ENCODE measurements around the gene HNMT. TPM values are rescaled to one million over a fixed set of nuclear protein-coding genes. Genes with fewer than 3 reads are reported as not detected.

The HNMT gene
- total RNA-seq, 2 experiments from 2014 or later: not detected

DNA sequence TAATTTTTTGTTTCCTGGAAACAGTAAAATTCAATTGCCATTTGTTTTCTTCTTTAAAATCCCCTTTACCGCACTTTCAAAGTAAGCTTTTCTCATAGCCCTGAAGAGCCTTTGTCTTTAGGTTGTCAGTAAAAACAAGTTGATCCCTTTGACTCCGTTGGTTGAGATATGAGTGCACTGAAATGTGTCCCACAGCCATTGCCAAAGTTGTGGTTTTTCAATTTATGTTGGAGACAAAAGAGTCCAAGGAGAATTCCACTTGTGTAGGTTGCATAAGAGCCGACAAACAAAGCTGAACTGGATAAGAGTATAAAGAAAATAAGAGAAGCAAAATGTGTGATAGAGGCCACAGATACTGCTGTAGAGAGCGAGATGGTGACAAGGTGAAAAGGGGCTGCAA, 26.1 kb upstream of the HNMT start:
- no peak for DNase-seq
- CTCF ChIA-PET: no interaction called here
- no peaks in the 10 kb centered on the region for H3K4me1 Mint-ChIP-seq (ENCODE audit: low read depth)
- H3K27ac Mint-ChIP-seq: no peak overlapping the region
- H3K27me3 Mint-ChIP-seq (ENCODE audit: low read depth): no peaks in the 10 kb centered on the region
- peaks cover 1% of the 10 kb centered on the region for H3K9me3 Mint-ChIP-seq
- no peak overlapping the region for H3K4me3 Mint-ChIP-seq
- intact Hi-C loops (cut with micrococcal nuclease): no loop called here
- H3K36me3 Mint-ChIP-seq (ENCODE audit: low read depth): no peaks in the 10 kb centered on the region

DNA sequence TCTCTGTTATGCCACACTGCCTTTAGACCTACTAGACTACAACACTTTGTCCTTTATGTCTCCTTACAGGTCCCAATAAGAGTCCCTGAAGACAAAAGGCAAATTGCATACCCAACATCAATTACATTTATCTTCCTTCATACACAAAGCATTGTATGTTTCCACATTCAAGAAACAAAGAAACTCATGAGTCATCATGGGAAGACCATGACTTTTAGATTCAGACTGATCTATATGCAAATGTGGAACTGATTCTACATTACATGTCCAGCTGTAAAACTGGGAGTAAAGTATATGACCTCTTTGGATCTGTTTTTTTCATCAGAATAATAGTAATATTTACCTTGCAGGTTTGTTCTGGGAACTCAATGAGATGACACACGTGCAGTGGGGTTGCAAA, 25.2 kb upstream of the HNMT start:
- H3K36me3 Mint-ChIP-seq (ENCODE audit: low read depth): no peaks in the 10 kb centered on the region
- no peaks in the 10 kb centered on the region for H3K4me1 Mint-ChIP-seq (ENCODE audit: low read depth)
- H3K9me3 Mint-ChIP-seq: peaks cover 1% of the 10 kb centered on the region
- H3K27me3 Mint-ChIP-seq (ENCODE audit: low read depth): no peaks in the 10 kb centered on the region
- H3K27ac Mint-ChIP-seq: no peak overlapping the region
- no peak for DNase-seq
- CTCF ChIA-PET: no interaction called here
- no peak overlapping the region for H3K4me3 Mint-ChIP-seq
- intact Hi-C loops (cut with micrococcal nuclease): no loop called here

DNA sequence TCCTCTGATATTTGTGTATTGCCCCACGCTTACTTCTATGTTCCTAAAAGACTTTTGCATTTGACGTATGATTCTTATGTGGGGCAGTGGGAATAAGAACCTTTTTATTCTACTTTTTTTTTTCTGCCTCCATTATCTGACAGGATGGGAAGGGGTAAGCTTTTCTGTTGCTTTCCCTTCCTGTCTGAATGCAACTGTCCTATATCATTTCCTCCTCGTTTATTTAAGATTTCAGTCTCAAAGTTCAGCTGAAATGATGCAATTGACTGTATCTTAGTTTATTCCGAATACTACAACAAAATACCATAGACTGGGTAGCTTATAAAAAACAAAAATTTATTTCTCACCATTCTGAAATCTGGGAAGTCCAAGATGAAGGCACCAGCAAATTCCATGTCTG, 24.1 kb upstream of the HNMT start:
- Mint-ChIP-seq H3K27me3 (ENCODE audit: low read depth) (no peaks in the 10 kb centered on the region), H3K27ac (no peak overlapping the region), H3K4me1 (ENCODE audit: low read depth) (no peaks in the 10 kb centered on the region), H3K9me3 (peaks cover 1% of the 10 kb centered on the region), H3K36me3 (ENCODE audit: low read depth) (no peaks in the 10 kb centered on the region), H3K4me3 (no peak overlapping the region)
- DNase-seq: no peak
- CTCF ChIA-PET: no interaction called here
- intact Hi-C loops (cut with micrococcal nuclease): no loop called here

DNA sequence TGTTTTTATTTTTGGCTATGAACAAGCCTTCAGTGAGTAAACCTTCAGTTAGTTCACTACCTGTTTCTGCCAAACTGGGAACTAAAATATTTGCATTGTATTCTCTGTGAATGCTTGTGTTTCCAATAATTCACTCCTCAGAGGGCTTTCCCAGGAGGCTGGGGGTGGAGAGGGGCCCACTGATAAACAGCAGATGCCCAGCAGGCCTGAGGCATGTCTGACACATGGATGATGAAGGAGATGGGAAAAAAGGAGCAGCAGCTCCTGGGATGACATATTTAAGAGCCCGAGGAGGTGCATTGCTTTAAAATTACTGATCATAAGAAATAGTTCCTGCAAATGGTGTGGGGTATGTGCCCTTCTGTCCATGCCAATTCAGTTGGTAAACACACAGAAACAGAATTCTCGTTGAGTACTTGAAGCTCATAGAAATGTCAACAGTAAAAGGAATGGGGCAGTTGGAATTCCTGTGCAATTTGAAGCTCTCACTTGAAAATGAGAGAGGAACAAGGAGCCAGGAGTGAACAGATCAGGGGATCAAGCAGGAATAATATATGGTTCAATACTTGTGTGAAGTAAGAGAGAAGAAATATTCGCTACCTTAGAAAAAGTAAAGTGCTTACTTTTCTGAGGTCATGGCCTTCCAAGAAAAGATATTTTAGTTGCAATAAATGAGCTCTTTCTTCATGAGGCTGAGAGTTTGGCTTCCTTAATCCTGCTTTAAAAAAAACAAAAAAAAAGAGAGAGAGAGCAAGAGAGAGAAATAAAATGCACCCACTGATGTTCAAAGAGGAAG, 22.0 kb upstream of the HNMT start:
- DNase-seq: no peak
- H3K27me3 Mint-ChIP-seq (ENCODE audit: low read depth): no peaks in the 10 kb centered on the region
- H3K4me3 Mint-ChIP-seq: no peak overlapping the region
- H3K36me3 Mint-ChIP-seq (ENCODE audit: low read depth): no peaks in the 10 kb centered on the region
- H3K27ac Mint-ChIP-seq: no peak overlapping the region
- CTCF ChIA-PET: no interaction called here
- H3K9me3 Mint-ChIP-seq: no peaks in the 10 kb centered on the region
- intact Hi-C loops (cut with micrococcal nuclease): no loop called here
- no peaks in the 10 kb centered on the region for H3K4me1 Mint-ChIP-seq (ENCODE audit: low read depth)

DNA sequence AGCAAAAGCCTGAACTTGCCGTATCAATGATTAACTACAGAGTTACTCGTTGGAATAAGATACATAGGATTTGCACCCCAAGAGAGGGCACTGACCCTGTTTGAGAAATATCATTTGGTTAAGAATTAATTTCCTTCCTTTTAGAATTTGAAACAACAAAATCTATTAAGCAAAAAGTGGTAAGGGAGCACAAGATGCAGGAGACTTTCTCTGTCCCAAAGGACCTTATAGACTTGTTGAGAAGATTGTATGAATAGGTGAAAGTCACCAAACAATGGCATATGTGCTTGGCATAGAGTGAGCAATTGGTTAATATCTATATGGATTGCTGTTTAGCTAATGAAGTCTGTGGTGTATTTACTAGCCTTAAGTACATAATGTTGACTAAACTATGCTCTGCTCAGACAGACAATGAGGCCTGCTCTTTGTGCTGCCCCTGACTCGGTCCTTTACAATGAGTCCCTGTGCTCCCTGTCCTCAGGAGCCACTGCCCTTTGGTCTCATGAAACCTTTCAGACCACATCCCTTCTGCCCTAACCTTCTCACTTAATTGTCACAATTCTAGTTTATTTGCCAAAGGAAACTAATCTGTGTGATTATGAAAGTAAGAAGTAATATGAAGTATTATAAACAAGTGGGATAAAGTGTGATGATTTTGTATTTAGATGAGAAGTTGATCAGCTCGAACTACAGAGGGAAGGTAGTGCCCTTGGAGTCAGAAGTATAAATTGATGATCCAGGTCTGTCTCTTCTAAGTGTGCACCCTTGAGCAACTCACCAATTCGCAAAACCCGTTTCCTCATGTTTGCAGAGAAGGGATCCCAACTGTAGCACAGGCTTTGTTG, 21.2 kb upstream of the HNMT start:
- no peaks in the 10 kb centered on the region for H3K36me3 Mint-ChIP-seq (ENCODE audit: low read depth)
- CTCF ChIA-PET: no interaction called here
- intact Hi-C loops (cut with micrococcal nuclease): no loop called here
- H3K4me1 Mint-ChIP-seq (ENCODE audit: low read depth): no peaks in the 10 kb centered on the region
- no peaks in the 10 kb centered on the region for H3K9me3 Mint-ChIP-seq
- no peak overlapping the region for H3K4me3 Mint-ChIP-seq
- no peaks in the 10 kb centered on the region for H3K27me3 Mint-ChIP-seq (ENCODE audit: low read depth)
- no peak overlapping the region for H3K27ac Mint-ChIP-seq
- DNase-seq: no peak

DNA sequence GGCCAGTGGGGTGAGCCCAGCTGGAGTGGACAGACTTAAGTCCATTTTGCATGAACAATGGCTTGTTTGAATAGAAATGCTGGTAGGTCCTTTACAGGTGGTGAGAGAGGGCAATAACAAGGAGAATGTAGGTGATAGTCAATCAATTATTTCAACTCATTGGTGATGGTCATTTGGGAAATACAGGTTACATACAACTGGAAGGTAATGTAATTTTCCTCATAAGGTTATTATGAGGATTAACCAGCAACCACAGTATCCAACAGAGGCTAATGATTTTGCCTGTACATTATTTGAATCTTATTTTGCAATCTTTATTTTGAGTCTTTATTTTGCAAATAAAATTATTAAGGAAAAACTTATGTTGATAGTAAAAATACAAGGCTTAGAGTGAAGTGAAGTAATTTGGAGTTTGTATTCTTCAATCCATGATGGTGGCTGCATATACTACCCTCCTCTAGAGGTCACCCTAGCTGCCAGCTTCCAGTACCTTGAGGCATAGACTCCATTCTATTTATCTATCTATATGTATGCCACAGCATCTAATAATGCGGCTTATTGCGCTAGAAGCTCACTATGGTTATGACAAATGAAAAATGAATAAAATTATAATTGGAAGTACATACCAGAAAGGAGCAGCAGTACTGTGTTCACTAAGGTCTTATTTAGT, 20.5 kb upstream of the HNMT start:
- H3K36me3 Mint-ChIP-seq (ENCODE audit: low read depth): no peaks in the 10 kb centered on the region
- H3K27me3 Mint-ChIP-seq (ENCODE audit: low read depth): no peaks in the 10 kb centered on the region
- DNase-seq: no peak
- CTCF ChIA-PET: no interaction called here
- no peak overlapping the region for H3K4me3 Mint-ChIP-seq
- H3K9me3 Mint-ChIP-seq: no peaks in the 10 kb centered on the region
- no peak overlapping the region for H3K27ac Mint-ChIP-seq
- no peaks in the 10 kb centered on the region for H3K4me1 Mint-ChIP-seq (ENCODE audit: low read depth)
- intact Hi-C loops (cut with micrococcal nuclease): no loop called here

DNA sequence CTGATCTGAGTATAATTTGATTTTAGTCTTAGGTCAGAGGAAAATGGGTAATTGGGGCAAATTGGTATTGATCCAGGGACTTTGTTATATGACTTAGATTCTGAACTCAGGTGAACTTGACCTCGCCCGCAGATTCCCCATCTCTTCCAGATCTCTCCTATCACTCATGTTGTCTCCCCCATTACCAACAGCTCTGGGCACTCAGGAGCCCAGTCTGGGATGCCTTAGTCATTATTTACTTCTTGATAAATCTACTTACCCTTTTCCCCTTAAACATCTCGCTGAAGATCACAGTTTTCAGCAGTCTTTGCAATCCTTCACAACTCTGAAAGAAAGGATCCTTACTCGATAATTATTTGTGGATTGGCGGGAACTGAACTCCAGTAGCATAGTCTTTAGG, 19.6 kb upstream of the HNMT start:
- H3K4me1 Mint-ChIP-seq (ENCODE audit: low read depth): no peaks in the 10 kb centered on the region
- intact Hi-C loops (cut with micrococcal nuclease): loop anchor here (5.0 kb wide), 2 partner anchors 148 to 773 kb away; no protein-coding TSS in a partner anchor

DNA sequence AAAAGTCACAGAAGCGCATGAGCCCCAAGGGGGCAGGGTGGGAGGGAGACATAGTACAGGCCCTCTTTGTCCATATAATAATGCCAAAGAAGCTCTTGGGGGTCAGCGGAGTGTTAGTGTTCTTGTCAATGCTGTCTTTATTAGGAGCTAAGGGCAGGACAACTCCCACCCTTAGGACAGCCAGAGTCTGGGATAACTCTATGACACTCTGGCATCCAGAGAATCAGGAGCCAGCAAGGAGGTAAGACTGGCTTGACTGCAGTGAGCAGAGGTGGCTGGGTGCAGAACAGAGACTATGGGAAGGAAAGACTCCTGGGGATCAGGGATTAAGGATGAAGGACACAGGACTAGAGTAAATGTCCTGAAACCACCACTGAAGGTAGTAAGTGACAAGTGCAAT, 19.0 kb upstream of the HNMT start:
- no peaks in the 10 kb centered on the region for H3K36me3 Mint-ChIP-seq (ENCODE audit: low read depth)
- H3K27ac Mint-ChIP-seq: no peak overlapping the region
- no peak for DNase-seq
- no peaks in the 10 kb centered on the region for H3K27me3 Mint-ChIP-seq (ENCODE audit: low read depth)
- intact Hi-C loops (cut with micrococcal nuclease): loop anchor here (5.0 kb wide), 2 partner anchors 147 to 772 kb away; no protein-coding TSS in a partner anchor
- no peaks in the 10 kb centered on the region for H3K9me3 Mint-ChIP-seq
- CTCF ChIA-PET: no interaction called here
- no peaks in the 10 kb centered on the region for H3K4me1 Mint-ChIP-seq (ENCODE audit: low read depth)
- H3K4me3 Mint-ChIP-seq: no peak overlapping the region

More for the DNA sequence above, 19.6 kb upstream of the HNMT start:
- CTCF ChIA-PET: no interaction called here
- Mint-ChIP-seq H3K27ac (no peak overlapping the region), H3K9me3 (no peaks in the 10 kb centered on the region), H3K36me3 (ENCODE audit: low read depth) (no peaks in the 10 kb centered on the region), H3K27me3 (ENCODE audit: low read depth) (no peaks in the 10 kb centered on the region), H3K4me3 (no peak overlapping the region)
- no peak for DNase-seq

DNA sequence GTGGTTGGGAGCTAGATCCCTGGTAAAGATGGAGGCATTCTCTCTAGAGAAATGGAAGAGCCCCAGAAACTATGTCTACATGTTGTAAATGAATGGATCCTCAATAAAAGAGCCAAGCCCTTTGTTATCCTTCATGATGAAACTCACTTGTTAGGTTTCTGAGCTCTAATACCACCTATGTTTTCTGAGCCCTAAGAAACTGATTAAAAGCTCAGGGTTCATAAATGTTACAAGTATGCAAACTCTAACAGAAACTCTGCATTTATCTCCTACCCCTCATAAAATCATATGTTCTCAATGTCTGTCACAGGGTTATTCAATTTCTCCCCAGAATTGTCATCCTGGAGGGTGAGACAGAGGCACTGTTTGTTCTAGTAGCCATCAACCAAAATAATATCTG, 18.0 kb upstream of the HNMT start:
- CTCF ChIA-PET: interaction anchor here (0.7 kb wide), 1 partner anchor 70 kb away, joined by 3 read pairs; no protein-coding TSS in a partner anchor
- no peaks in the 10 kb centered on the region for H3K36me3 Mint-ChIP-seq (ENCODE audit: low read depth)
- DNase-seq: no peak
- no peak overlapping the region for H3K4me3 Mint-ChIP-seq
- H3K9me3 Mint-ChIP-seq: no peaks in the 10 kb centered on the region
- no peaks in the 10 kb centered on the region for H3K4me1 Mint-ChIP-seq (ENCODE audit: low read depth)
- intact Hi-C loops (cut with micrococcal nuclease): loop anchor here (2.0 to 5.0 kb wide), 3 partner anchors 146 to 841 kb away; no protein-coding TSS in a partner anchor
- no peaks in the 10 kb centered on the region for H3K27me3 Mint-ChIP-seq (ENCODE audit: low read depth)
- H3K27ac Mint-ChIP-seq: no peak overlapping the region

DNA sequence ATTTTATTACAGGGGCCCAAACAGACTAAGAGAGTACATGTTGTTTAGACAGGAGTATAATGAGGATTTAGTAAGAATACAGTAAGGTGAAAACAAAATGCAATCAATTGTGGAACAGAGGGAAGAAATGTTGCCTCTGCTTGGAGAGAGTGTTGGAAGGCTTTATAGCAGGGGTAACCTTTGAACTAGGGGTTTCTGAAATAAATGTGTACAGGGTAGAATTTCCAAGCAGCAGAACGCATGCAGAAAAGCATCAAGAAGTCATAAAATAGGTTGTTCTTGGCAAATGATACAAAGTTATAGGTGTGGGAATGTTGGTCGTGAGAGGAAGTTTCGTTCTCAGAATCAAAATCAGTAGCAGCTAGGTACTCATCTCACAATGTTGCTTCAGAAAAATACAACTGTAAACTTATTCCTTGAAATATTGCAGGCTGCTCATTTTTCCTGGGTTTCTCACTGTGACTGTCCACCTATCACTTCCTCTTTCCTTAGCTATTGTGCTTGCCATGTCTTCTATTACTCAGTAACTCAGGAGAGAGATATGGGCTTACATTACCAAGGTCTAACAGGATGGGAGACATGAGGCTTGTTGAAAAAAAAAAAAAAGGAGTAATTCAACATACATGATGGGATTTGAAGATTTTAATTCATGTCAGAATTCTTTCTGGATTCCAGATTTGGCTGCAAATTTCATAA, 17.1 kb upstream of the HNMT start:
- Mint-ChIP-seq H3K27me3 (ENCODE audit: low read depth) (no peaks in the 10 kb centered on the region), H3K36me3 (ENCODE audit: low read depth) (no peaks in the 10 kb centered on the region), H3K4me1 (ENCODE audit: low read depth) (peaks cover 3% of the 10 kb centered on the region), H3K9me3 (no peaks in the 10 kb centered on the region), H3K4me3 (no peak overlapping the region), H3K27ac (no peak overlapping the region)
- intact Hi-C loops (cut with micrococcal nuclease): loop anchor here (1.0 to 5.0 kb wide), 5 partner anchors 145 to 880 kb away; no protein-coding TSS in a partner anchor
- DNase-seq: no peak
- CTCF ChIA-PET: no interaction called here

DNA sequence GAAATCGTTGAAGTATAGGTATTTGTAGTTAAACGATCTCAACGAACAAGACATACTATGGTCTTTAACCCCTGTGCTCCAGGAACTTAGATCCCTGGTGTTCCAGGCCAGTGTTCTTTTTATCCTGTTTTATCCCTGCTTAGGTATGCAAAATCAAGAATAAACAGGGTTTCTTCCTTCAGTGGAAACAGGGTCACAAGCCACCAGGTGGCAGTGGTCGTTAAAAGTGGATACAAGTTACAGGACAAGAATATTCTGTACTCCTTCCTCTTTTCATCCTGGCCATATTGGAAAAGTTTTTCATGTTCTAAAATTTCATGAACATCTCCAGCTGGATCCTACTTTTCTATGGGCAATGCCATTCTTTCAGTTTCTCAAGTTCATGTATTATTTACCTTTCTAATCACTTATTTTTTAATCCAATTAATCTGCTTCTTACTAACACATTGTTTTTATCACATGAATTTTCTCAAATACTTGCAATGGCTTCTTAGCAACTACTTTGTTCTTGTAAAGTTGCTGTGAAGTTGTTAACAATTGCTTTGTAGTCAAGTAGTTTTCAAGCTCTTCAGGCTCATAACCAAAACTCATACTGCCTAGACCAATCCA, 16.4 kb upstream of the HNMT start:
- intact Hi-C loops (cut with micrococcal nuclease): loop anchor here (1.0 to 5.0 kb wide), 5 partner anchors 144 to 879 kb away; no protein-coding TSS in a partner anchor
- CTCF ChIA-PET: no interaction called here
- DNase-seq: peak; percentile 63

More for the DNA sequence above, 16.4 kb upstream of the HNMT start:
- Mint-ChIP-seq H3K9me3 (no peaks in the 10 kb centered on the region), H3K27ac (no peak overlapping the region), H3K4me1 (ENCODE audit: low read depth) (peaks cover 6% of the 10 kb centered on the region), H3K4me3 (no peak overlapping the region), H3K36me3 (ENCODE audit: low read depth) (no peaks in the 10 kb centered on the region), H3K27me3 (ENCODE audit: low read depth) (no peaks in the 10 kb centered on the region)
